ENCODE data around the gene PCDH19. TPM values are rescaled to one million over a fixed set of nuclear protein-coding genes. Genes with fewer than 3 reads are reported as not detected.

The PCDH19 gene
- total RNA-seq, 4 donors from 2014 or later: 0.62 to 1.7 (median 1.4) TPM

GRCh38 chrX:100289066-100289558 is 121.0 kb downstream of the PCDH19 start:
- Histone ChIP-seq H3K27me3 (no peaks in the 10 kb centered on the region), H3K9me3 (no peaks in the 10 kb centered on the region), H3K27ac (no peak overlapping the region), H3K4me1 (no peaks in the 10 kb centered on the region), H3K4me3 (no peak overlapping the region), H3K36me3 (no peaks in the 10 kb centered on the region)
- TF ChIP-seq POLR2AphosphoS5 (IDR thresholded peaks at IDR 0.05) (no peak), POLR2A (IDR thresholded peaks at IDR 0.05) (no peak), EP300 (IDR thresholded peaks at IDR 0.05) (no peak), CTCF (IDR thresholded peaks at IDR 0.05) (no peak)
- no peak for ATAC-seq

DNA sequence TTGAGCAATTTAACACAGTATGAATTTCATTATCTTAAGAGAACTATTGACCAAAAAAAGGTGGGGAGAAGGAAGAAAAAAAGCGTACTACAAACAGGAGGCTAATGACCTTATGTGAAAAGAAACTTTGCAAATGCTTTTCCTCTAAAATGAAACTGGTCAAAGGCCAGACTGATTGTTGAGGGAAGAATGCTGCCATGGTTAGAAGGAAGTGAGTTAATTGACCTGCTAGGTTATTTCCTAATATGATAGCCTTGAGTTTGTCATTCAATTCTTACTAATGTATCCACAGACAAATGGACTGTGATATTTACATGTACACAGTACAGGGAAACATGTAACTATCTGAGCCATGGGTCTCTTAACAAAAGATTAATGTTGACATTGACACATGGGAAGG is 132.8 kb downstream of the PCDH19 start:
- Histone ChIP-seq H3K4me1 (no peaks in the 10 kb centered on the region), H3K36me3 (no peaks in the 10 kb centered on the region), H3K27me3 (no peaks in the 10 kb centered on the region), H3K4me3 (no peak overlapping the region), H3K27ac (no peak overlapping the region), H3K9me3 (no peaks in the 10 kb centered on the region)
- no peak for TF ChIP-seq POLR2A (IDR thresholded peaks at IDR 0.05)
- WGBS, 2 donors (ENCODE audit: low coverage in 1 of 2): 57% methylated on average over 1 of the region's 1 CpG; no CpG with 5 or more reads in 1 of the 2 donors
- no peak for ATAC-seq

GRCh38 chrX:100274916-100275315 is 135.2 kb downstream of the PCDH19 start:
- Histone ChIP-seq H3K9me3 (no peaks in the 10 kb centered on the region), H3K4me1 (no peaks in the 10 kb centered on the region), H3K27ac (no peak overlapping the region), H3K27me3 (no peaks in the 10 kb centered on the region), H3K36me3 (no peaks in the 10 kb centered on the region), H3K4me3 (no peak overlapping the region)
- WGBS, 2 donors (ENCODE audit: low coverage in 1 of 2): 42 to 48% methylated on average over 2 to 3 of the region's 3 CpGs
- no peak for ATAC-seq
- no peak for TF ChIP-seq CTCF (IDR thresholded peaks at IDR 0.05)
- TF ChIP-seq EP300 (IDR thresholded peaks at IDR 0.05): no peak
- no peak for TF ChIP-seq POLR2A (IDR thresholded peaks at IDR 0.05)
- no peak for TF ChIP-seq POLR2AphosphoS5 (IDR thresholded peaks at IDR 0.05)

- no peaks in the 10 kb centered on the region for H3K36me3 ChIP-seq
- no peak overlapping the region for H3K27ac ChIP-seq
- no peaks in the 10 kb centered on the region for H3K4me1 ChIP-seq
- TF ChIP-seq POLR2AphosphoS5 (IDR thresholded peaks at IDR 0.05) (no peak), POLR2A (IDR thresholded peaks at IDR 0.05) (no peak), EP300 (IDR thresholded peaks at IDR 0.05) (no peak), CTCF (IDR thresholded peaks at IDR 0.05) (no peak)
- H3K4me3 ChIP-seq: no peak overlapping the region
- no peaks in the 10 kb centered on the region for H3K27me3 ChIP-seq
- ATAC-seq: no peak
- no peaks in the 10 kb centered on the region for H3K9me3 ChIP-seq
Observed at GRCh38 chrX:100265179-100265578, 144.9 kb downstream of the PCDH19 start.

DNA sequence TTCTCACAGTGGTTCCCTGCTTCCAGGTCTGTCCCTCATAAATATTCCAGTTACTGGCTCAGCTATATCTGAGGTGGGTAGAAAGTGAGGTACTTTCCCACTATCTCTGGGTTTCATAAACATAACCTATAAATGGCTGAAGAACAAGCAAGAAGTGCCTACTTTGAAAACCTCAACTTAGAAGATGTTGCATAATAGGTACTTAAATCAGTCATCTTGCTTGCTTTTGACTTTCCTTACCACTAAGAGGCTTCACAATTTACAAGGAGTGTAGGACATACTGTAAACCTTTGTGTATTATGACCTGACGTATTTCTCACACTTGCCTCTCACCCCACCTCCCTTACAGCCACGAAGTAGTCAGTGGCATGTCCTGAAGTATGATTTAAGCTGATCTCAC is 145.9 kb downstream of the PCDH19 start:
- Histone ChIP-seq H3K36me3 (no peaks in the 10 kb centered on the region), H3K9me3 (no peaks in the 10 kb centered on the region), H3K4me1 (no peaks in the 10 kb centered on the region), H3K27ac (no peak overlapping the region), H3K4me3 (no peak overlapping the region), H3K27me3 (no peaks in the 10 kb centered on the region)
- TF ChIP-seq POLR2AphosphoS5 (IDR thresholded peaks at IDR 0.05) (no peak), CTCF (IDR thresholded peaks at IDR 0.05) (no peak), POLR2A (IDR thresholded peaks at IDR 0.05) (no peak), EP300 (IDR thresholded peaks at IDR 0.05) (no peak)
- ATAC-seq: no peak
- WGBS, 2 donors (ENCODE audit: low coverage in 1 of 2): 17 to 36% methylated on average over 1 to 2 of the region's 2 CpGs
